GM12878 (cell line): Measurements from ENCODE around the gene ZBED2.

ENCODE experiments used
- CHD2 ChIP-seq: IDR thresholded peaks from 2 replicates; pipeline ENCODE4 v1.6.1; 2011; ENCODE audit warnings: low read depth, low read length, improper control_type of control experiment, borderline replicate concordance
- CREB1 ChIP-seq: IDR thresholded peaks from 2 replicates; pipeline ENCODE4 v1.6.1; 2012; ENCODE audit warnings: low read depth, mild to moderate bottlenecking, inconsistent platforms
- HCFC1 ChIP-seq: fragments of 150-350 bp; IDR thresholded peaks from 2 replicates; pipeline ENCODE4 v1.6.1; 2014; ENCODE audit warnings: low read length
- HDAC6 ChIP-seq: fragments of 200-600 bp; sonication (generic); IDR thresholded peaks from one replicate; pipeline ENCODE4 v1.8.0; 2017; ENCODE audit warnings: antibody characterized with exemption; ENCODE audit not compliant: unreplicated experiment
- POLR2A ChIP-seq: IDR thresholded peaks from 2 replicates; pipeline ENCODE4 v1.6.1; 2011; ENCODE audit warnings: low read depth, mild to moderate bottlenecking, low read length
- POLR2AphosphoS5 ChIP-seq: IDR thresholded peaks from 2 replicates; pipeline ENCODE4 v1.6.1; 2011; ENCODE audit warnings: mild to moderate bottlenecking, low read length, inconsistent platforms
- RAD21 ChIP-seq: IDR thresholded peaks from 2 replicates; pipeline ENCODE4 v1.6.1; 2011; ENCODE audit warnings: mild to moderate bottlenecking, low read depth, low read length, moderate library complexity; ENCODE audit not compliant: insufficient read depth
- TAF1 ChIP-seq: IDR thresholded peaks from 2 replicates; pipeline ENCODE4 v1.6.1; 2011; ENCODE audit warnings: mild to moderate bottlenecking, low read depth, low read length, borderline replicate concordance
- TF ChIP-seq, protein P1 (sequence below): fragments of 450-650 bp; IDR thresholded peaks from 2 replicates; pipeline ENCODE4 v1.6.1; 2016; ENCODE audit warnings: mild to moderate bottlenecking
- TF ChIP-seq, protein P2 (sequence below): fragments of 450-650 bp; formaldehyde crosslinking; IDR thresholded peaks from 2 replicates; pipeline ENCODE4 v1.4.0; 2022; ENCODE audit warnings: mild to moderate bottlenecking, moderate library complexity
- TF ChIP-seq, protein P3 (sequence below): IDR thresholded peaks from 2 replicates; pipeline ENCODE4 v1.6.1; 2012; ENCODE audit warnings: low read depth, low read length, improper control_type of control experiment

DNA sequence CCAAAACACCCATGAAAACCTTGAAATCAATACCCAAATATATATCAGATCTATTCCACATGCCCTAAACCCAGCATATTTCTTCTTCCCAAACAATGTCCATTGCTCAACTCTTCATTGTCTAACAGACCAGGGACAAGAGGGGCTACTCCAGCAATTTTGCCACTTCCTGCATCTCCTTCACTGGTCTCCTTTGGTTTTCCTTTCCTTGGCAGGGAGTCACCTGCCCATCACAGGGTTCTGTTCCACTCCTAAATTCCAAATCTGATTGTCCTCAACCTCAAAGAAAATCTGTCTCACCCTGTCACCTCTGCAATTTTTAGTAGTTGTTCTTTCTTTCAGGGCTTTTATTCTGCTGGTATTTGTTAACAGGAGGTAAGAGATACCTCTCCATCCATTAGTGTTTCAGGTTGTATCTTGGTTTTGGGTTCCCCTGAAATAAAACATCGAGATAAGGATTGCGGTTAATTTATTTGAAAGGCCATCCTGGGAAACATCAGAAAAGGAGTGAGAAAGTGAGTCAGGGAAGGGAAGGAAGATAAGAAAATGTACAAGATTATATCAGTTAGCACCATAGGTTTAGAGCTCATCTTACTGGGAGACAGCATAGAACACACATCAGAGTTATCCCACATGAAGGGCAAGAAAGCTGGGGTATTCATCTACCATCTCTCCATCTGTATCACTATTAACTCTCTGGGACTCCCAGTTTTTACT is 13.6 kb downstream of the ZBED2 start:
- TF ChIP-seq HCFC1 (no peak), TAF1 (no peak), RAD21 (no peak), POLR2AphosphoS5 (no peak), HDAC6 (no peak), CREB1 (no peak), CHD2 (no peak), POLR2A (no peak)
- TF ChIP-seq, protein P1, sequence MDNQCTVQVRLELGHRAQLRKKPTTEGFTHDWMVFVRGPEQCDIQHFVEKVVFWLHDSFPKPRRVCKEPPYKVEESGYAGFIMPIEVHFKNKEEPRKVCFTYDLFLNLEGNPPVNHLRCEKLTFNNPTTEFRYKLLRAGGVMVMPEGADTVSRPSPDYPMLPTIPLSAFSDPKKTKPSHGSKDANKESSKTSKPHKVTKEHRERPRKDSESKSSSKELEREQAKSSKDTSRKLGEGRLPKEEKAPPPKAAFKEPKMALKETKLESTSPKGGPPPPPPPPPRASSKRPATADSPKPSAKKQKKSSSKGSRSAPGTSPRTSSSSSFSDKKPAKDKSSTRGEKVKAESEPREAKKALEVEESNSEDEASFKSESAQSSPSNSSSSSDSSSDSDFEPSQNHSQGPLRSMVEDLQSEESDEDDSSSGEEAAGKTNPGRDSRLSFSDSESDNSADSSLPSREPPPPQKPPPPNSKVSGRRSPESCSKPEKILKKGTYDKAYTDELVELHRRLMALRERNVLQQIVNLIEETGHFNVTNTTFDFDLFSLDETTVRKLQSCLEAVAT = no peak
- TF ChIP-seq, protein P2, sequence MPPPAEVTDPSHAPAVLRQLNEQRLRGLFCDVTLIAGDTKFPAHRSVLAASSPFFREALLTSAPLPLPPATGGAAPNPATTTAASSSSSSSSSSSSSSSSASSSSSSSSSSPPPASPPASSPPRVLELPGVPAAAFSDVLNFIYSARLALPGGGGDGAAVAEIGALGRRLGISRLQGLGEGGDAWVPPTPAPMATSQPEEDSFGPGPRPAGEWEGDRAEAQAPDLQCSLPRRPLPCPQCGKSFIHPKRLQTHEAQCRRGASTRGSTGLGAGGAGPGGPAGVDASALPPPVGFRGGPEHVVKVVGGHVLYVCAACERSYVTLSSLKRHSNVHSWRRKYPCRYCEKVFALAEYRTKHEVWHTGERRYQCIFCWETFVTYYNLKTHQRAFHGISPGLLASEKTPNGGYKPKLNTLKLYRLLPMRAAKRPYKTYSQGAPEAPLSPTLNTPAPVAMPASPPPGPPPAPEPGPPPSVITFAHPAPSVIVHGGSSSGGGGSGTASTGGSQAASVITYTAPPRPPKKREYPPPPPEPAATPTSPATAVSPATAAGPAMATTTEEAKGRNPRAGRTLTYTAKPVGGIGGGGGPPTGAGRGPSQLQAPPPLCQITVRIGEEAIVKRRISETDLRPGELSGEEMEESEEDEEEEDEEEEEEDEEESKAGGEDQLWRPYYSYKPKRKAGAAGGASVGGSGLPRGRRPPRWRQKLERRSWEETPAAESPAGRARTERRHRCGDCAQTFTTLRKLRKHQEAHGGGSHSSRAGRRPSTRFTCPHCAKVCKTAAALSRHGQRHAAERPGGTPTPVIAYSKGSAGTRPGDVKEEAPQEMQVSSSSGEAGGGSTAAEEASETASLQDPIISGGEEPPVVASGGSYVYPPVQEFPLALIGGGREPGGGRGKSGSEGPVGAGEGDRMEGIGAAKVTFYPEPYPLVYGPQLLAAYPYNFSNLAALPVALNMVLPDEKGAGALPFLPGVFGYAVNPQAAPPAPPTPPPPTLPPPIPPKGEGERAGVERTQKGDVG (CRISPR knock-in tag) = no peak
- TF ChIP-seq, protein P3, sequence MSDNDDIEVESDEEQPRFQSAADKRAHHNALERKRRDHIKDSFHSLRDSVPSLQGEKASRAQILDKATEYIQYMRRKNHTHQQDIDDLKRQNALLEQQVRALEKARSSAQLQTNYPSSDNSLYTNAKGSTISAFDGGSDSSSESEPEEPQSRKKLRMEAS = no peak
